Rectal smooth muscle tissue (tissue), 1 donor: Measurements from ENCODE around the gene CCT5.
"Not testable (repeated sequence)": the region's sequence is repeated elsewhere in the genome, so short reads cannot be mapped to it uniquely, and the experiment has no call there.

Source experiments
- H3K27ac ChIP-seq: one replicate; pipeline ENCODE4 v1.7.0; 2013; ENCODE audit warnings: low read depth, low read length, inconsistent platforms
- H3K27me3 ChIP-seq: one replicate; pipeline ENCODE4 v1.7.0; 2013; ENCODE audit warnings: low read length; ENCODE audit not compliant: control insufficient read depth, insufficient read depth
- H3K36me3 ChIP-seq: one replicate; pipeline ENCODE4 v1.7.0; 2013; ENCODE audit warnings: low read length; ENCODE audit not compliant: control insufficient read depth, insufficient read depth
- H3K4me1 ChIP-seq: one replicate; pipeline ENCODE4 v1.7.0; 2013; ENCODE audit warnings: low read length; ENCODE audit not compliant: control insufficient read depth, insufficient read depth
- H3K4me3 ChIP-seq: one replicate; pipeline ENCODE4 v1.7.0; 2013; ENCODE audit warnings: low read length
- H3K9ac ChIP-seq: one replicate; pipeline ENCODE4 v1.7.0; 2013; ENCODE audit warnings: low read length

Gene CCT5

DNA sequence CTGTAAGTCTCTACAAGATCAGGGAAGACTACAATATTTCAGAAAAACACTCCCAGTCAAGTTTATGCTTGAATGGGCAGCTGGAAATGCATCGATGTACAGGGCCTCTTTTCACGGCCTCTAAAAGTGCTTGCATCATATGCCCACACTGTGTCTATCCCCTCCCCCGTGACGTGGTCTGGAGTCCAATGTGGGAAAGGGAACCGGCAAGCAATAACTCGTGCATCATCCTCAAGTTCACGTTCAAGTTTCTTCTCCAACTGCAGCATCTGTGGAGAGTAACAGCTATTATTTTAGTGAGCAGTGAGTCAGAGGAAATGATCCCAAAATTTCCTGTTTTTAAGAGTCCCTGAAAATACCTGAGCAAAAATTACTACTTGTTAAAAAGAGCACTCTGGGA lies 22.7 kb upstream of the CCT5 start:
- no peak overlapping the region for H3K27ac ChIP-seq
- no peak overlapping the region for H3K9ac ChIP-seq
- H3K4me1 ChIP-seq = no peaks in the 10 kb centered on the region
- no peaks in the 10 kb centered on the region for H3K27me3 ChIP-seq
- no peak overlapping the region for H3K4me3 ChIP-seq
- no peaks in the 10 kb centered on the region for H3K36me3 ChIP-seq

DNA sequence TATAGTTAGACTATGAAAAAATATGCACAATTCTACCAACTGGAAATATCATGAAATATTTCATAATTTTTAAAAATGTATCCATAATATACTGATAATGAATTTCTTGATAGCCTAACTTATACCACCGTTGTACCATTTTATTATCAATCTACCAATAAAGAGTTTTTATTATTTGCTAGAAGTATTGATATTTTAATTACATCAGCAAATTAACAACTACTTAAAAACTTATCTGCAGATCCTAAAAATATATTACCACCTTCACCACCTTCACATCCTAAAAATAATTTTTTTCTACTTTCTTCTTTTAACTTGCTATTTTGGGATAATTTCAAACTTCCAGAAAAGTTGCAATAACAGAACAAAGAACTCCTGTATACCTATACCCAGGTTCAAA lies 21.8 kb upstream of the CCT5 start:
- H3K4me3 ChIP-seq = no peak overlapping the region
- no peaks in the 10 kb centered on the region for H3K36me3 ChIP-seq
- H3K27ac ChIP-seq = no peak overlapping the region
- H3K4me1 ChIP-seq = no peaks in the 10 kb centered on the region
- no peaks in the 10 kb centered on the region for H3K27me3 ChIP-seq
- no peak overlapping the region for H3K9ac ChIP-seq

DNA sequence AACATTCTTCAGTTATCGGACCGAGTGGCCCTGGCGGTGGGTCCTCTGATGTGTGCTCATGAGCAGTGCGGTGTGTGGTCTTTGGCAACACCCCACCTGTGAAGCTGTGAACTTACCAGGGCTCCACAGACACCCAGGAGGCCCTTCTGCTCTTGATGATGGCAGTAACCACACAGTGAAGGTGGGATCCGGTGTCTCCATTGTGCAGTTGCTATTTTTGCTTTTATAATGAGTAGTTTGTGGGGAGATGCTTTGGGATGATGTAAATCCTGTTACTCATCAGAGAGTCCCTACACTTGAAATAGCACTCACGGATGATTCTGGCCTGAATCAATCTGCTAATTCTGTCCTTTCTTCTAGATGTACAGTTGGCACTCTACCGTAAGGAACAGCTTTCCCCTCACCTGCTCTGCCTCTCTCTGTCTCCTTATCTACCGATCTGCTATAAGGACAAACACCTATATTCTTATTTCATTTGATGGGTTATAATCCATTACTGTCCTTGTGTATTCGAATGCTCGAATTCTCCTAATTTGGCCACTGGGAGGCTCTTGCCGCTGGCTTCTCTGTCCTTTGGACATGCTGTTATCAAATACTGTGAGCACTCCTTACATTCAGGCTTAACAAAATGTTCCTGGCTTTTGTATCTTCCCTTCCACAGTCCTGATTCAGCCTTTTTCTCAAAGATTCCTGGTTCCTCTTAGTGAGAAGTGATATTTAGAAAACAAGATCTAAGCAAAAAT lies 20.6 kb upstream of the CCT5 start:
- H3K27me3 ChIP-seq = no peaks in the 10 kb centered on the region
- no peak overlapping the region for H3K27ac ChIP-seq
- H3K4me3 ChIP-seq = no peak overlapping the region
- no peak overlapping the region for H3K9ac ChIP-seq
- H3K36me3 ChIP-seq = no peaks in the 10 kb centered on the region
- H3K4me1 ChIP-seq = no peaks in the 10 kb centered on the region

DNA sequence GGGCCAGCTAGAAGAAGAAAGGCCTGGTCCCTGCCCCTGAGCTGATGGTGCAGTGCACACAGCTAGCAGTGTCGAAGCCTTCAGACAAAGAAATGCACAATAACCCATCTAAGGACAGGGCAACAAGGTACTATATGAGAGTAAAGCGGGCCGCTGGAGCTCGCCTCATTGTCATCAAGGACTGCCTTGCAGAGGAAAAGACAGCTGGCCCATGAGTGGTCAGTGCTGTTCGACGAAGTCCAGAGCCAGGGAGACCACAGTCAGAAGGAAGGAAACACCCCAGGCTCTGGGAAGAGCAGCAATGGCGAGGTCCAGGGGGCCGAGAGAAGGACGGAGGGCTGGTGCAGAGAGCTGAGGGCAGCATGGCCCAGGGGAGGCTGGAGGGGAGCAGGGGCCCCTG lies 17.7 kb upstream of the CCT5 start:
- Histone ChIP-seq H3K4me3 (no peak overlapping the region), H3K27ac (no peak overlapping the region), H3K27me3 (no peaks in the 10 kb centered on the region), H3K36me3 (no peaks in the 10 kb centered on the region), H3K9ac (no peak overlapping the region), H3K4me1 (no peaks in the 10 kb centered on the region)

DNA sequence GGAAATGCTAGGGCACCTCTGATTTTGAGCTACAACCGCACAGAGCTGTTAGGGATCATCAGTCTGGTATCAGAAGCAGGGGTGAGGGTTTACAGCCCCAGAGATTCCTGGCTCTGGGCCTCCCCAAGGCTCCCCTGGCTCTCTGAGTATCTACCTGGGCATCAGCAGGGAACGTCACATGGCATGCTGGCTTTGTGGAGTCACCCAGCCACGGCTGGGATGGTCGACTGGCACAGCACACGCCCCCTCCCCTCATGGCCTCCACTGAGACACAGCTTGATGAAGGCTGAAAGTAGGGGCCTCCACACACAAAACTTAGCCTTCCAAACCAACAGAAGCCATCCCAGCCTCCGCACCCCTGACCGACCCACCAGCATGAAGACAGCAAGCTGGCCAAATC lies 17.1 kb upstream of the CCT5 start:
- Histone ChIP-seq H3K27ac (no peak overlapping the region), H3K9ac (no peak overlapping the region), H3K4me3 (no peak overlapping the region), H3K27me3 (no peaks in the 10 kb centered on the region), H3K36me3 (no peaks in the 10 kb centered on the region), H3K4me1 (no peaks in the 10 kb centered on the region)

DNA sequence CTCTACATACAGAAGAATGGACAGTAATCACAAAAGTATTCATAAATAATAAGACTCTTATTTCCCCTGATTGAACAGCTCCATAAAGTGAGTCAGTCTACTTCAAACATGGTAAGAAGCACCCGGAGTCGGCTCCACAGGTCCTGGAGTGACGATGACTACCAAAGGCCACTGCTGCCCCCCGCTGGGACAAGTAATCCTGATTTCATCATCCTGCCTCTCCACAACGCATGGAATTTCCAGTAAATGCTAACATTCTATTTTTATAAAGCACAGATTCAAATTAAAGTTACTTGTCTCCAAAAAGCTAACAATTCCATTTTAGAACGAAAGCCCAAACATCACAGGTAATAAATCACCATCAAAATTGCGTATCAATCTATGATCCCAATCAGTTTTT lies 16.6 kb upstream of the CCT5 start:
- Histone ChIP-seq H3K27ac (no peak overlapping the region), H3K27me3 (no peaks in the 10 kb centered on the region), H3K36me3 (no peaks in the 10 kb centered on the region), H3K4me1 (no peaks in the 10 kb centered on the region), H3K4me3 (no peak overlapping the region), H3K9ac (no peak overlapping the region)

DNA sequence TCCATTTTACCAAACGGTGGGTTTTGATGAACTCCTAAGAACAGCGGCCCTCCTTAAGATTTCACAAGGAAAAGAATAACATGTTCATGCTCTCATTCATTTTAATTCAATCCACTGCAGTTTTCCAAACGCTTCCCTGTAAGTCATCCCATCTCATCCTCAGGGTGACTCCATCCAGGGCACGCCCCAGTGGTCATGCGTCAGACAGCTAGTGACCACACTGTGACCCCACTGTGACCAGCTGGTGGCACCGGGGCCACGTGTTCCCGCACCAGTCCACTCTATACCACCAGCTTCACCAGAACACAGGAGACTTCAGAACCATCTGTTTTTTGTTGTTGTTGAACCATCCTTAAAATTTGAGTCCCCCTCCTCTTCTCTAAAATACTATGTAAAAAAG lies 14.7 kb upstream of the CCT5 start:
- Histone ChIP-seq H3K9ac (no peak overlapping the region), H3K4me3 (no peak overlapping the region), H3K4me1 (no peaks in the 10 kb centered on the region), H3K27me3 (no peaks in the 10 kb centered on the region), H3K36me3 (no peaks in the 10 kb centered on the region), H3K27ac (no peak overlapping the region)

DNA sequence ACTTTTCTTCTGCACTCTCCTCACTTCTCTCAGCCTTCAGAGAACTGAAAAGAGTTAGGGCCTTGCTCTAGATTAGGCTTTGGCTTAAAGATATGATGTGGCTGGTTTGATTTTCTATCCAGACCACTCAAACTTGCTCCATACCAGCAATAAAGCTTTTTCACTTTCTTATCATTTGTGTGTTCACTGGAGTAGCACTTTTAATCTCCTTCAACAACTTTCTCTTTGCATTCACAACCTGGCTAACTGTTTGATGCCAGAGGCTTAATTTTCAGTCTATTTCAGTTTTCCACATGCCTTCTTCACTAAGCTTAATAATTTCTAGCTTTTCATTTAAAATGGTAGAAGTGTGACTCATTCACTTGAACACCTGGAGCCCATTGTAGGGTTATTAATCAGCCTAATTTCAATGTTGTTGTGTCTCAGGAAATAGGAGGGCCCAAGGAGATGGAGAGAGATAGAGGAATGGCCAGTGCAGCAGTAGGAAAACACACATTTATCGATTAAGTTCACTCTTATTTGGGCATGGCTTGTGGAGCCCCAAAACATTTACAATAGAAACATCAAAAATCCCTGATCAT lies 6.3 kb upstream of the CCT5 start:
- no peaks in the 10 kb centered on the region for H3K36me3 ChIP-seq
- H3K4me3 ChIP-seq = no peak overlapping the region
- H3K4me1 ChIP-seq = peaks cover 1% of the 10 kb centered on the region
- no peaks in the 10 kb centered on the region for H3K27me3 ChIP-seq
- H3K9ac ChIP-seq = no peak overlapping the region
- H3K27ac ChIP-seq = no peak overlapping the region

DNA sequence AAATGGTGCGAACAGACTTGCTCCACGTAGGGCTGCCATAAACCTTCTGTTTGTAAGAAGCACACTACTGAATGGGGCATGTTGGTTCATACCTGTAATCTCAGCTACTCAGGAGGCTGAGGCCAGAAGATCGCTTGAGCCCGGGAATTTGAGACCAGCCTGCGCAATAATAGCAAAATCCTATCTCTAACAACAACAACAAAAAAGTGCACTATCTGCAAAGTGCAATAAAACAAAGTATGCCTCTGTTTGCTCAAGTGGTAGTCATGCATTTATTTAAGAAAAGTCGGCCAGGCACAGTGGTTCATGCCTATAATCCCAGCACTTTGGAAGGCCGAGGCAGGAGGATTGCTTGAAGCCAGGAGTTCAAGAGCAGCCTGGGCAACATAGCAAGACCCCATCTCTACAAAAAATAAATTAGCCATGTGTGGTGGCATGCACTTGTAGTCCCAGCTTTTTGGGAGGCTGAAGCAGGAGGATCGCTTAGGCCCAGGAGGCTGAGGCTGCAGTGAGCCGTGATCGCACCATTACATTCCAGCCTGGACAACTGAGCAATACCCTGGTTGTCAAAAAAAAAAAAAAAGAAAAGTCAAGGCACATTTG lies 5.6 kb upstream of the CCT5 start:
- H3K4me3 ChIP-seq = no peak overlapping the region
- peaks cover 5% of the 10 kb centered on the region for H3K4me1 ChIP-seq
- no peaks in the 10 kb centered on the region for H3K27me3 ChIP-seq
- H3K27ac ChIP-seq = no peak overlapping the region
- no peak overlapping the region for H3K9ac ChIP-seq
- no peaks in the 10 kb centered on the region for H3K36me3 ChIP-seq

DNA sequence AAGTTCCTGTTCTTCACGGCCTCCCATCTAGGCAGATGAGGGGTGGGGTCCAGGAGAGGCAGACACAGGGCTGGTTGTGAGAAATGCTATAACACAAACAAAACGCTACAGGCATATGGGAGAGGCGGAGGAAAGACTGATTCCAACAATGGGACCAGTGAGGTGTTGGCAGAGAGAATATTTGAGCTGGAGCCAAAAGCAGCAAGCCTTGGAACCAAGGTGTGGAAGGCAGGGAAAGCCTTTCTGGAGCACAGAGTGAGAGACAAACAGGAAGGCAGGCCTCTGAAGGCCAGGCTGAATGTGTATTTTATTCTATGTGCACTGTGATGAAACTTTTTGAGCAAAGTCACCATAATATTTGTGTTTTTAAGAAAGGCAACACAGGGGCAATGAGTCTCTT lies 3.3 kb upstream of the CCT5 start:
- peaks cover 11% of the 10 kb centered on the region for H3K4me1 ChIP-seq
- H3K36me3 ChIP-seq = no peaks in the 10 kb centered on the region
- H3K9ac ChIP-seq = no peak overlapping the region
- no peak overlapping the region for H3K27ac ChIP-seq
- H3K27me3 ChIP-seq = no peaks in the 10 kb centered on the region
- no peak overlapping the region for H3K4me3 ChIP-seq

DNA sequence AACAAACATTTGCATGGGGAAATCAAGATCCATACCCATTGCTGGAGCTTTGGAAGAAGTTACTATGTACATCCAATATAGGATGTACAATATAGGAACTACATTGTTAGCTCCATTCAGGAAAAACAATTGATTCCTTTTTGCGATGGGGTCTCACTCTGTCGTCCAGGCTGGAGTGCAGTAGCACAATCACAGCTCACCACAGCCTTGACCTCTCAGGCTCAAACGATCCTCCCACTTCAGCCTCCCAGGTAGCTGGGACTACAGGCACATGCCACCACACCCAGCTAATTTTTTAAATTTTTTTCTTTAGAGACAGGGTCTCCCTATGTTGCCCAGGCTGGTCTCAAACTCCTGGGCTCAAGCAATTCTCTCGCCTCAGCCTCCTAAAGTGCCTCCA lies 2.9 kb upstream of the CCT5 start:
- H3K9ac ChIP-seq, H3K27ac ChIP-seq, H3K27me3 ChIP-seq, H3K36me3 ChIP-seq, H3K4me3 ChIP-seq: not testable (repeated sequence)
- peaks cover 11% of the 10 kb centered on the region for H3K4me1 ChIP-seq

DNA sequence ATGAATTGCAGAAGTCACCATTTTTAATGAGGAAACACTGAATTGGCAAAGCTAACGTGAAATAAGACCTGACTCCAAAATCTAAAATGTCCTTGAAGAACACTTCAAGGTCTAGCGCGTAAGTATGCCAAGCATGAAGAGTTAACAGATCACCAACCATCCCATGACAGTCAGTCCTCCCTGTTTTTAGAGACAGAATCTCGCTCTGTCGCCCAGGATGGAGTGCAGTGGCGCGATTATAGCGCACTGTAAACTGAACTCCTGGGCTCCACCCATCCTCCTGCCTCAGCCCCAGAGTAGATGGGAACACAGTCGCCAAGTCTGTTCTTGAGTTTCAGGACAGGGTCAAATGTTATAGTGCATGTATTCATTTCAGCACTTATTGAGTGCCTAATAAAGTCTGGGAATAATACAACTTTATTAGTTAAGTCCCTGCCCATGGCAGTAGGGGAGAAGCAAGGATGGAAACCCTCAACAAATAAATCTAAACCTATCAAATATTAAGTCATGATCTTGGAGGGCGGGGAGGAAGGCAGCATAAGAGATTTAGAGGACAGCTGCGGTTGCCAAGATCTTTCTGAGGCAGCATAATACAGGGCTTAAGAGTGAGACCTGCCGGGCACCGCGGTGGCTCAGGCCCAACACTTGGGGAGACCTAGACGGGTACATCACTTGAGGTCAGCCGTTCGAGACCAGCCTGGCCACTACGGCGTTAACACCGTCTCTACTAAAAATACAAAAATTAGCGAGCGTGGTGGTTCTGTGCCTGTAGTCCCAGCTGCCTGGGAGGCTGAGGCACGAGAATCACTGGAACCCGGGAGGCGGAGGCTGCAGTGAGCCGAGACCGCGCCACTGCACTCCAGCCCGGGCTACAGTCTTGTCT lies 1.5 kb upstream of the CCT5 start:
- Histone ChIP-seq H3K27me3 (no peaks in the 10 kb centered on the region), H3K4me3 (peak overlapping the region; percentile 99), H3K4me1 (peaks cover 11% of the 10 kb centered on the region), H3K36me3 (no peaks in the 10 kb centered on the region), H3K27ac (peak overlapping the region; percentile 89), H3K9ac (peak overlapping the region; percentile 53)
